Measurements from ENCODE around the gene BNC2. TPM values are rescaled to one million over a fixed set of nuclear protein-coding genes. Genes with fewer than 3 reads are reported as not detected.

The BNC2 gene
- total and polyA plus RNA-seq, 2 of the 4 experiments (the other 2 are of a cell fraction) = 15.5 to 45.2 TPM

- Histone ChIP-seq H2AFZ (replicated peaks; ENCODE audit: low read length, poor library complexity) (no peak overlapping the region), H3K4me3 (ENCODE audit: insufficient read depth, low read depth, low read length) (no peak overlapping the region), H2BK20ac (ENCODE audit: low read depth, low read length) (no peak overlapping the region), H2AK9ac (replicated peaks; ENCODE audit: low read depth, low read length, poor library complexity) (no peak overlapping the region), H2BK15ac (ENCODE audit: low read depth, low read length) (no peak overlapping the region), H3K56ac (ENCODE audit: extremely low read depth, insufficient read depth, low read length) (no peak overlapping the region), H3K18ac (ENCODE audit: low read depth, low read length) (no peak overlapping the region), H2AK5ac (ENCODE audit: low read depth, low read length) (no peak overlapping the region), H3K23ac (ENCODE audit: low read depth, low read length) (no peak overlapping the region), H3K27me3 (ENCODE audit: control insufficient read depth, insufficient read depth, low read length) (no peaks in the 10 kb centered on the region), H3K9me3 (ENCODE audit: control insufficient read depth, insufficient read depth, low read length) (no peaks in the 10 kb centered on the region), H3K4me2 (ENCODE audit: low read depth, low read length) (no peak overlapping the region), H3K27ac (ENCODE audit: insufficient read depth, low read length) (no peak overlapping the region), H4K20me1 (ENCODE audit: insufficient read depth, low read length) (peaks cover 3% of the 10 kb centered on the region; the same call in 1 of the 2 replicates), H3K9ac (ENCODE audit: low read depth, low read length) (no peak overlapping the region), H4K5ac (ENCODE audit: low read depth, low read length) (no peak overlapping the region), H3K79me1 (ENCODE audit: low read depth in 1 of 2, low read length in 2 of 2) (peaks cover 23 to 50% of the 10 kb centered on the region in 2 experiments), H2BK5ac (ENCODE audit: low read depth, low read length, poor library complexity, severe bottlenecking) (no peak overlapping the region), H3K4me1 (ENCODE audit: control insufficient read depth, insufficient read depth, low read length) (peaks cover 6% of the 10 kb centered on the region), H2BK120ac (ENCODE audit: low read depth, low read length) (no peak overlapping the region), H3K14ac (replicated peaks; ENCODE audit: low read depth, low read length) (no peak overlapping the region), H3K9me1 (ENCODE audit: insufficient read depth, low read length) (0 out of 2 replicates have a peak, but pooled peaks cover 2% of the 10 kb centered on the region), H3K4ac (ENCODE audit: low read depth, low read length) (no peak overlapping the region), H4K91ac (ENCODE audit: insufficient read depth, low read depth, low read length) (no peak overlapping the region), H3K36me3 (ENCODE audit: control insufficient read depth, insufficient read depth, low read length) (peaks cover 1% of the 10 kb centered on the region; the same call in 1 of the 2 replicates), H4K8ac (ENCODE audit: low read depth in 2 of 2, low read length in 2 of 2) (no peak overlapping the region)
- in situ Hi-C loops (cut with MboI; ENCODE audit: low sequenced_read_pairs) = no loop called here
- WGBS, 2 experiments (ENCODE audit: extremely low coverage in 2 of 2, insufficient read length in 1 of 2) = no CpG with 5 or more reads among the region's 2 CpGs
- dilution Hi-C loops (cut with HindIII; ENCODE audit: low sequenced_read_pairs, unreplicated experiment) = no loop called here
- ChIA-PET POLR2A (ENCODE audit: unreplicated experiment) (no interaction called here), CTCF (no interaction called here)
- DNase-seq (no peak), ATAC-seq (ENCODE audit: low read depth) (no peak)
- TF ChIP-seq SMC3 (IDR thresholded peaks at IDR 0.05; ENCODE audit: low read depth, low read length) = no peak
- no peak for TF ChIP-seq RFX5 (IDR thresholded peaks at IDR 0.05; ENCODE audit: low read depth, low read length)
- TF ChIP-seq CEBPB (IDR thresholded peaks at IDR 0.05; ENCODE audit: low read depth, low read length) = no peak
- TF ChIP-seq RCOR1 (IDR thresholded peaks at IDR 0.05; ENCODE audit: insufficient replicate concordance, low read length) = no peak
- TF ChIP-seq MAFK (IDR thresholded peaks at IDR 0.05; ENCODE audit: low read depth, low read length) = no peak
- TF ChIP-seq RAD21 (IDR thresholded peaks at IDR 0.05; ENCODE audit: low read length) = no peak
- no peak for TF ChIP-seq MXI1 (IDR thresholded peaks at IDR 0.05; ENCODE audit: borderline replicate concordance, low read depth, low read length)
- no peak for TF ChIP-seq CTCF (conservative IDR thresholded peaks at IDR 0.05; ENCODE audit: low read depth, low read length)
- TF ChIP-seq POLR2A (IDR thresholded peaks at IDR 0.05; ENCODE audit: low read depth, low read length) = no peak
- TF ChIP-seq NFE2L2 (IDR thresholded peaks at IDR 0.05; ENCODE audit: low read depth, low read length) = no peak
- TF ChIP-seq BHLHE40 (IDR thresholded peaks at IDR 0.05; ENCODE audit: low read depth, low read length) = no peak
- TF ChIP-seq MAZ (IDR thresholded peaks at IDR 0.05; ENCODE audit: borderline replicate concordance, low read depth, low read length) = no peak
- TF ChIP-seq CHD1 (IDR thresholded peaks at IDR 0.05; ENCODE audit: low read depth, low read length) = no peak
- intact Hi-C loops (cut with micrococcal nuclease) = no loop called here
- BruUV-seq (replicated peaks) = no TSS peak
These were observed 86.5 kb downstream of the BNC2 start for GRCh38 chr9:16784002-16784401.
